GM12878 (cell line): ENCODE results near the gene POU2F1. TPM values are rescaled to one million over a fixed set of nuclear protein-coding genes. Genes with fewer than 3 reads are reported as not detected.
A peak's percentile ranks its signal among the peaks of the same experiment; 100 is the strongest.

Experiments
- ATF3 ChIP-seq: IDR thresholded peaks from 2 replicates; pipeline ENCODE4 v1.6.1; 2011; ENCODE audit warnings: low read depth, mild to moderate bottlenecking, low read length, moderate library complexity, borderline replicate concordance; ENCODE audit errors: extremely low read depth
- CUX1 ChIP-seq: IDR thresholded peaks from 2 replicates; pipeline ENCODE4 v1.6.1; 2012; ENCODE audit warnings: improper control_type of control experiment, low read depth, low read length; ENCODE audit not compliant: insufficient replicate concordance
- E2F4 ChIP-seq: IDR thresholded peaks from 2 replicates; pipeline ENCODE4 v1.6.1; 2012; ENCODE audit warnings: low read depth, low read length, improper control_type of control experiment
- E4F1 ChIP-seq: fragments of 450-650 bp; IDR thresholded peaks from 2 replicates; pipeline ENCODE4 v1.6.1; 2018; ENCODE audit warnings: borderline replicate concordance, mild to moderate bottlenecking; ENCODE audit not compliant: partially characterized antibody
- EGR1 ChIP-seq, 2 experiments: IDR thresholded peaks; 1 replicate in 1 of 2; 2 replicates in 1 of 2; pipeline ENCODE4 v1.6.1; 2011 to 2012; ENCODE audit warnings: low read depth in 2 of 2, low read length in 2 of 2, borderline replicate concordance in 1 of 2, mild to moderate bottlenecking in 1 of 2, moderate library complexity in 1 of 2
- ESRRA ChIP-seq: IDR thresholded peaks from 2 replicates; pipeline ENCODE4 v1.6.1; 2012; ENCODE audit warnings: mild to moderate bottlenecking, low read length, improper control_type of control experiment
- GABPA ChIP-seq: IDR thresholded peaks from 2 replicates; pipeline ENCODE4 v1.6.1; 2014; ENCODE audit warnings: antibody characterized with exemption, low read depth, mild to moderate bottlenecking, inconsistent platforms
- HDAC2 ChIP-seq: fragments of 200-600 bp; sonication (generic); IDR thresholded peaks from 2 replicates; pipeline ENCODE4 v1.6.1; 2017
- IKZF2 ChIP-seq, 2 experiments: fragments of 450-650 bp; IDR thresholded peaks; 2 replicates each; pipeline ENCODE4 v1.6.1; 2017; ENCODE audit warnings: mild to moderate bottlenecking in 2 of 2, moderate library complexity in 2 of 2
- IRF4 ChIP-seq: IDR thresholded peaks from 2 replicates; pipeline ENCODE4 v1.6.1; 2011; ENCODE audit warnings: low read depth, low read length
- KDM1A ChIP-seq: fragments of 200-600 bp; sonication (generic); IDR thresholded peaks from 2 replicates; pipeline ENCODE4 v1.6.1; 2016; ENCODE audit warnings: borderline replicate concordance
- KLF5 ChIP-seq: fragments of 450-650 bp; IDR thresholded peaks from 2 replicates; pipeline ENCODE4 v1.6.1; 2014; ENCODE audit warnings: mild to moderate bottlenecking; ENCODE audit not compliant: partially characterized antibody
- MXI1 ChIP-seq: fragments of 150-350 bp; IDR thresholded peaks from 2 replicates; pipeline ENCODE4 v1.6.1; 2011; ENCODE audit warnings: low read depth, mild to moderate bottlenecking, inconsistent platforms, low read length, improper control_type of control experiment
- NFYA ChIP-seq: IDR thresholded peaks from 2 replicates; pipeline ENCODE4 v1.6.1; 2011; ENCODE audit warnings: low read depth, mild to moderate bottlenecking, low read length, improper control_type of control experiment, borderline replicate concordance
- NR2F1 ChIP-seq: fragments of 450-650 bp; conservative IDR thresholded peaks from 2 replicates; pipeline ENCODE4 v1.6.1; 2017; ENCODE audit warnings: mild to moderate bottlenecking
- PAX8 ChIP-seq: fragments of 450-650 bp; IDR thresholded peaks from 2 replicates; pipeline ENCODE4 v1.6.1; 2017; ENCODE audit warnings: mild to moderate bottlenecking, moderate library complexity
- PBX3 ChIP-seq: IDR thresholded peaks from 2 replicates; pipeline ENCODE4 v1.6.1; 2011; ENCODE audit warnings: mild to moderate bottlenecking, low read depth, low read length, moderate library complexity; ENCODE audit not compliant: insufficient replicate concordance
- POLR2A ChIP-seq: IDR thresholded peaks from 2 replicates; pipeline ENCODE4 v1.6.1; 2011; ENCODE audit warnings: low read depth, mild to moderate bottlenecking, low read length
- RUNX3 ChIP-seq: IDR thresholded peaks from 2 replicates; pipeline ENCODE4 v1.6.1; 2012; ENCODE audit warnings: low read length, inconsistent platforms
- SP1 ChIP-seq: IDR thresholded peaks from one replicate; pipeline ENCODE4 v1.6.1; 2011; ENCODE audit warnings: low read depth, low read length
- STAT3 ChIP-seq: IDR thresholded peaks from 2 replicates; pipeline ENCODE4 v1.6.1; 2011; ENCODE audit warnings: low read depth, low read length, improper control_type of control experiment
- YY1 ChIP-seq: IDR thresholded peaks from 2 replicates; pipeline ENCODE4 v1.6.1; 2011; ENCODE audit warnings: low read depth, mild to moderate bottlenecking, low read length
- polyA plus RNA-seq, 11 experiments: library from polyadenylated mRNA; depleted of rRNA in 4 of 11; unstranded in 6 of 11; stranded (reverse) in 5 of 11; fragments of >200 nt; fragmentation: Nextera tagmentation in 4 of 11; fragmentation: Illumina TruSeq in 1 of 11; extraction: Ambion mirVana in 4 of 11; extraction: Trizol in 1 of 11; gene quantifications; 1 replicate in 1 of 11; 2 replicates in 10 of 11; pipeline versions ENCODE4 v1.2.1 to v1.2.3, GENCODE V29; 2011 to 2016; ENCODE audit warnings: inconsistent platforms in 2 of 11, missing spikeins in 2 of 11, low read depth in 1 of 11
- total RNA-seq, 4 experiments: library from RNA; depleted of rRNA in 3 of 4; stranded (reverse); fragments of >200 nt in 3 of 4; fragmentation: Illumina TruSeq in 1 of 4; extraction: Trizol in 1 of 4; gene quantifications; 2 replicates each; pipeline versions ENCODE4 v1.2.1 to v1.2.3, GENCODE V29; 2013 to 2021

POU2F1 gene
- total and polyA plus RNA-seq, 10 of the 15 experiments (the other 5 are each of a cell fraction or from before 2014, with no cell fraction given), result 2.5 to 21.7 (median 12.5) TPM

GRCh38 chr1:167220537-167221125 lies at the start of gene POU2F1 (continued):
- TF ChIP-seq CUX1 (no peak), GABPA (no peak), IKZF2 (IDR thresholded peaks at IDR 0.05) (no peak), PBX3 (no peak), RUNX3 (0 out of 2 replicates have a peak, but pooled peaks have one; percentile 29), SP1 (peak; percentile 16), PAX8 (no peak), KDM1A (no peak), KLF5 (no peak), NR2F1 (no peak), EGR1 (IDR thresholded peaks at IDR 0.05; ENCODE audit: borderline replicate concordance in 1 of 2, low read depth in 2 of 2, low read length in 2 of 2) (peak in 1 of 2 experiments; percentile 77; a peak in 2 of 3 replicates), E4F1 (no peak), E2F4 (no peak), NFYA (no peak), POLR2A (no peak; the same call in 1 of the 2 replicates), HDAC2 (no peak), STAT3 (no peak), ESRRA (no peak), IRF4 (no peak), YY1 (peak; percentile 96), ATF3 (no peak), MXI1 (no peak)
